ENCODE data around the gene TAB2. TPM values are rescaled to one million over a fixed set of nuclear protein-coding genes. Genes with fewer than 3 reads are reported as not detected.
"Not testable (repeated sequence)": the region's sequence is repeated elsewhere in the genome, so short reads cannot be mapped to it uniquely, and the experiment has no call there.

Gene TAB2
- total RNA-seq, 4 donors from 2014 or later = 24.1 to 93.6 (median 51.7) TPM

- Histone ChIP-seq H3K4me1 (peaks cover 0 to 13% of the 10 kb centered on the region in 2 donors), H3K4me3 (no peak overlapping the region), H3K36me3 (no peaks in the 10 kb centered on the region), H3K27ac (no peak overlapping the region), H3K27me3 (no peaks in the 10 kb centered on the region), H3K9me3 (no peaks in the 10 kb centered on the region)
- TF ChIP-seq CTCF (IDR thresholded peaks at IDR 0.05) (no peak), POLR2A (IDR thresholded peaks at IDR 0.05) (no peak)
- DNase-seq = no peak
- intact Hi-C loops (cut with DNase I; ENCODE audit: low total_unique reads) = no loop called here
Measured at GRCh38 chr6:149342525-149342924, 25.0 kb downstream of the TAB2 start.

GRCh38 chr6:149343501-149343900 lies 26.0 kb downstream of the TAB2 start:
- TF ChIP-seq CTCF (IDR thresholded peaks at IDR 0.05) (no peak), POLR2A (IDR thresholded peaks at IDR 0.05) (no peak)
- Histone ChIP-seq H3K9me3 (no peaks in the 10 kb centered on the region), H3K27ac (no peak overlapping the region), H3K27me3 (no peaks in the 10 kb centered on the region), H3K4me3 (no peak overlapping the region), H3K4me1 (peaks cover 0 to 13% of the 10 kb centered on the region in 2 donors), H3K36me3 (no peaks in the 10 kb centered on the region)
- DNase-seq = no peak
- intact Hi-C loops (cut with DNase I; ENCODE audit: low total_unique reads) = no loop called here

GRCh38 chr6:149346078-149346477 lies 28.6 kb downstream of the TAB2 start:
- TF ChIP-seq CTCF (IDR thresholded peaks at IDR 0.05) = no peak
- no peak for TF ChIP-seq POLR2A (IDR thresholded peaks at IDR 0.05)
- Histone ChIP-seq H3K27me3 (no peaks in the 10 kb centered on the region), H3K4me1 (peaks cover 0 to 2% of the 10 kb centered on the region in 2 donors), H3K27ac (no peak overlapping the region), H3K36me3 (no peaks in the 10 kb centered on the region), H3K9me3 (no peaks in the 10 kb centered on the region), H3K4me3 (no peak overlapping the region)
- DNase-seq = no peak
- intact Hi-C loops (cut with DNase I; ENCODE audit: low total_unique reads) = no loop called here

GRCh38 chr6:149347067-149347466 lies 29.6 kb downstream of the TAB2 start:
- Histone ChIP-seq H3K4me1 (peaks cover 0 to under 1% of the 10 kb centered on the region in 2 donors), H3K27me3 (no peaks in the 10 kb centered on the region)
- TF ChIP-seq POLR2A (IDR thresholded peaks at IDR 0.05) = no peak
- TF ChIP-seq CTCF (IDR thresholded peaks at IDR 0.05) = no peak

GRCh38 chr6:149349279-149349678 lies 31.8 kb downstream of the TAB2 start:
- DNase-seq; H3K4me3 ChIP-seq; intact Hi-C loops (cut with DNase I; ENCODE audit: low total_unique reads); H3K27ac ChIP-seq; H3K4me1 ChIP-seq; H3K9me3 ChIP-seq; H3K27me3 ChIP-seq; H3K36me3 ChIP-seq: not testable (repeated sequence)

More at GRCh38 chr6:149347067-149347466, 29.6 kb downstream of the TAB2 start:
- DNase-seq = no peak
- Histone ChIP-seq H3K9me3 (no peaks in the 10 kb centered on the region), H3K36me3 (no peaks in the 10 kb centered on the region), H3K4me3 (no peak overlapping the region), H3K27ac (no peak overlapping the region)
- intact Hi-C loops (cut with DNase I; ENCODE audit: low total_unique reads) = no loop called here

- Histone ChIP-seq H3K4me1 (no peaks in the 10 kb centered on the region), H3K27me3 (no peaks in the 10 kb centered on the region)
Measured at GRCh38 chr6:149354009-149354408, 36.5 kb downstream of the TAB2 start.

More at GRCh38 chr6:149354009-149354408, 36.5 kb downstream of the TAB2 start:
- Histone ChIP-seq H3K27ac (no peak overlapping the region), H3K36me3 (no peaks in the 10 kb centered on the region), H3K9me3 (no peaks in the 10 kb centered on the region), H3K4me3 (no peak overlapping the region)
- no peak for DNase-seq
- intact Hi-C loops (cut with DNase I; ENCODE audit: low total_unique reads) = no loop called here
- no peak for TF ChIP-seq POLR2A (IDR thresholded peaks at IDR 0.05)
- TF ChIP-seq CTCF (IDR thresholded peaks at IDR 0.05) = no peak

All from uterus (tissue), 4 donors.